Transverse colon (tissue), 4 donors: ENCODE results near the gene PITPNM2. TPM values are rescaled to one million over a fixed set of nuclear protein-coding genes. Genes with fewer than 3 reads are reported as not detected.

ENCODE experiments used
- DNase-seq: peaks from one replicate; pipeline ENCODE4 v3.0.0-alpha.2; 2019
- H3K27ac ChIP-seq, 4 donors: fragments of 200-600 bp; sonication (generic); 2 replicates each; pipeline ENCODE4 v1.5.1; 2016 to 2018; ENCODE audit warnings: inconsistent platforms in 4 of 4
- H3K27me3 ChIP-seq: fragments of 200-600 bp; sonication (generic); 2 replicates; pipeline ENCODE4 v1.5.1; 2017; ENCODE audit warnings: inconsistent platforms
- H3K36me3 ChIP-seq, 4 donors: fragments of 200-600 bp; sonication (generic); 2 replicates each; pipeline ENCODE4 v1.5.1; 2017 to 2019; ENCODE audit warnings: inconsistent platforms in 4 of 4
- H3K4me1 ChIP-seq, 4 donors: fragments of 200-600 bp; sonication (generic); 2 replicates each; pipeline ENCODE4 v1.5.1; 2017 to 2020; ENCODE audit warnings: inconsistent platforms in 4 of 4
- H3K4me3 ChIP-seq, 4 donors: fragments of 200-600 bp; sonication (generic); 1 replicate in 1 of 4; 2 replicates in 3 of 4; pipeline versions ENCODE4 v1.5.1 to v1.6.1; 2017 to 2019; ENCODE audit warnings: inconsistent platforms in 4 of 4
- H3K9me3 ChIP-seq, 2 donors: fragments of 200-600 bp; sonication (generic); 2 replicates each; pipeline ENCODE4 v1.5.1; 2017 to 2019; ENCODE audit warnings: inconsistent platforms in 2 of 2
- EP300 ChIP-seq: sonication (generic); formaldehyde crosslinking; IDR thresholded peaks from one replicate; pipeline ENCODE4 v1.6.1; 2017; ENCODE audit warnings: antibody characterized with exemption, low read depth
- POLR2A ChIP-seq: fragments of 450-650 bp; IDR thresholded peaks from one replicate; pipeline ENCODE4 v1.6.1; 2016; ENCODE audit warnings: antibody characterized with exemption, mild to moderate bottlenecking, moderate library complexity
- POLR2AphosphoS5 ChIP-seq, 3 donors: sonication (generic); formaldehyde crosslinking; IDR thresholded peaks; one replicate each; pipeline ENCODE4 v1.6.1; 2016; ENCODE audit warnings: antibody characterized with exemption in 3 of 3
- WGBS, 2 donors: methylation state at CpG; one replicate each; pipeline ENCODE4 v1.1.5; 2018; ENCODE audit warnings: low coverage in 1 of 2; 5-methylcytosine and 5-hydroxymethylcytosine counted together
- in situ Hi-C, 4 donors: fragments of 200-750 bp; cut with MboI; loops; one replicate each; pipeline versions ENCODE4 v1.15.0 to v1.15.1; 2017; ENCODE audit warnings: low sequenced_read_pairs in 3 of 4, low pct_ligation_motif_present in 1 of 4, low pct_unique_long_range_greater_than_20kb in 1 of 4
- intact Hi-C: fragments of 100-400 bp; cut with DNase I; formaldehyde crosslinking; loops from one replicate; pipeline ENCODE4 v1.15.1; 2023; ENCODE audit warnings: low total_unique reads
- total RNA-seq, 4 donors: library from RNA; depleted of rRNA; stranded (reverse); fragments of >200 nt; gene quantifications; one replicate each; pipeline ENCODE4 v1.1.0, GENCODE V29; 2016
- TF ChIP-seq, protein P1 (sequence below), 5 experiments: fragments of 200-600 bp in 3 of 5; fragments of 450-650 bp in 2 of 5; sonication (generic) in 3 of 5; IDR thresholded peaks; 1 replicate in 2 of 5; 2 replicates in 3 of 5; pipeline ENCODE4 v1.5.1; 2016 to 2017; ENCODE audit warnings: antibody characterized with exemption in 5 of 5, inconsistent platforms in 3 of 5, mild to moderate bottlenecking in 2 of 5, moderate library complexity in 1 of 5

Gene PITPNM2
- total RNA-seq, 4 donors from 2014 or later, result 10.5 to 19.8 (median 14.3) TPM

DNA sequence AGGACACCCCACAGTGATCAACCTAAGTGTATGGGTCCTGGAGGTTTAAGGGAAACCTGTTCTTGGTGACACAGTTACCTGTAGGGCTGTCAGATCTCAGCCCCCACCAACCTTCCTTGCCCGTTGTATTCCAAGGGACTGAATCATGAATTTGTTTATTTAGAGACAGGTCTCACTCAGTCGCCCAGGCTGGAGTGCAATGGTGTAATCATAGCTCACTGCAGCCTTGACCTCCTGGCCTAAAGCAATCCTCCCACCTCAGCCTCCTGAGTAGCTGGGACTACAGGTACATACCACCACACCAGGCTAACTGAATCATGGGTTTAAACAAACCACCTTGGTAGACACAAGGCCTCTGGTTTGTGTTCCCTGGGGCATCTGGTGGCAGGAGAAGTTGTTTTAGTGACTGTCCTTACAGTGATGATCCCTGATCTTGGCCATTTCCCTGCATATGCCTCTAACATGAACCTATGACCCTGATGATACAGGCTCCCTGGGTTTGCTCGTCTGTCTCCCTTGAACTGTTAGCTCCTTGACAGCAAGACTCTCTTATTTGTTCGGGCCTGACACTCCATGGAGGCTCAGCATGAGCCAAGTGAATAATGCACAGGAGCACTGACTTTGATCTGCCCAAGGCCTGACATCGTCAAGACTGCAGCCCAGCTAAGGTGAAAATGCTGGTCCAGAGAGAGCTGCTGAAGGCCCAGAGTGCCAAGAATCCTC, 47.9 kb downstream of the PITPNM2 start:
- no peak for TF ChIP-seq POLR2AphosphoS5 (IDR thresholded peaks at IDR 0.05)
- no peak for TF ChIP-seq EP300
- in situ Hi-C loops, result no loop called here
- Histone ChIP-seq H3K27ac (no peak overlapping the region), H3K9me3 (no peaks in the 10 kb centered on the region), H3K36me3 (no peaks in the 10 kb centered on the region), H3K4me3 (no peak overlapping the region), H3K27me3 (no peaks in the 10 kb centered on the region), H3K4me1 (peaks cover 0 to 25% (median 11%) of the 10 kb centered on the region in 4 donors)
- no peak for DNase-seq
- intact Hi-C loops, result no loop called here
- WGBS, 2 donors, result 84% methylated on average over 5 of the region's 5 CpGs; no CpG with 5 or more reads in 1 of the 2 donors

DNA sequence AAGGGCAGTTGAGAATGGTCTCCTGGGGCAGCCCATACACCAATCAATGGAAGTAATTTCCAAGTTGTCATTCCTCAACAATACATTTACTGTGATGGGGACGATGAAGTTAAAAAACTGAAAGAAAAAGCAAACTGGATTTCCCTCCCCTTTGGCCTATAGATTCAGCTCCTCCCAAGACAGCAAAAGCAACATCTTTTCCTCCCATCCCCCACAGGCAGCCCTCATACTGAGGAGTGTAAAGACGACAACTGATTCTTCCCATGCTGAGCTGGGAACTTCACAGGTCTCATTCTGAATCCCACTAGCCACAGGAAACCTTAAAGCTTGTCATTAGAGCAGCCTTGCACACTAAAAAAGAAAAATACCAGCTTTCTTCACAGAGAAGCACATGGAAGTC, 48.5 kb downstream of the PITPNM2 start:
- WGBS, 2 donors, result 64 to 77% methylated on average over 2 of the region's 2 CpGs
- TF ChIP-seq POLR2A, result no peak
- TF ChIP-seq, protein P1, sequence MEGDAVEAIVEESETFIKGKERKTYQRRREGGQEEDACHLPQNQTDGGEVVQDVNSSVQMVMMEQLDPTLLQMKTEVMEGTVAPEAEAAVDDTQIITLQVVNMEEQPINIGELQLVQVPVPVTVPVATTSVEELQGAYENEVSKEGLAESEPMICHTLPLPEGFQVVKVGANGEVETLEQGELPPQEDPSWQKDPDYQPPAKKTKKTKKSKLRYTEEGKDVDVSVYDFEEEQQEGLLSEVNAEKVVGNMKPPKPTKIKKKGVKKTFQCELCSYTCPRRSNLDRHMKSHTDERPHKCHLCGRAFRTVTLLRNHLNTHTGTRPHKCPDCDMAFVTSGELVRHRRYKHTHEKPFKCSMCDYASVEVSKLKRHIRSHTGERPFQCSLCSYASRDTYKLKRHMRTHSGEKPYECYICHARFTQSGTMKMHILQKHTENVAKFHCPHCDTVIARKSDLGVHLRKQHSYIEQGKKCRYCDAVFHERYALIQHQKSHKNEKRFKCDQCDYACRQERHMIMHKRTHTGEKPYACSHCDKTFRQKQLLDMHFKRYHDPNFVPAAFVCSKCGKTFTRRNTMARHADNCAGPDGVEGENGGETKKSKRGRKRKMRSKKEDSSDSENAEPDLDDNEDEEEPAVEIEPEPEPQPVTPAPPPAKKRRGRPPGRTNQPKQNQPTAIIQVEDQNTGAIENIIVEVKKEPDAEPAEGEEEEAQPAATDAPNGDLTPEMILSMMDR (IDR thresholded peaks at IDR 0.05), result no peak
- H3K27ac ChIP-seq, result no peak overlapping the region
- H3K36me3 ChIP-seq, result no peaks in the 10 kb centered on the region
- in situ Hi-C loops, result no loop called here
- no peaks in the 10 kb centered on the region for H3K27me3 ChIP-seq
- no peak for DNase-seq
- H3K4me3 ChIP-seq, result no peak overlapping the region
- intact Hi-C loops, result no loop called here
- H3K4me1 ChIP-seq, result peaks cover 0 to 25% (median 11%) of the 10 kb centered on the region in 4 donors
- no peaks in the 10 kb centered on the region for H3K9me3 ChIP-seq

DNA sequence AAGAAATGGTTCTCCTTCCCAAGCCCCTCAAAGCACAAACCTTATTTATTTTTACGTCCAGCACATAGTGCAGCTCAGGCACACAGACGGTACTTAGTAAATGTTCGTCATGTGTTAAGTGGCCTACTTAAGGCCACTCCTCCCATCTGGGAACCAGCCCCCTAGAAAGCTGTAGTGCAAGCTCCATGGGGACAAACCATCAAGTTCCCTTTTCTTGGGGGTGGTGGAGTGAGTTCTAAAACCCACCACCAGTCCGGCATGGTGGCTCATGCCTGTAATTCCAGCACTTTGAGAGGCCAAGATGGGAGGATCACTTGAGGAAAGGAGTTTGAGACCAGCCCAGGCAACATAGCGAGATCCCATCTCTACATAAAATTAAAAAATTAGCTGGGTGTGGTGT, 49.4 kb downstream of the PITPNM2 start:
- Histone ChIP-seq H3K27ac (no peak overlapping the region), H3K4me1 (peaks cover 0 to 25% (median 5%) of the 10 kb centered on the region in 4 donors), H3K27me3 (no peaks in the 10 kb centered on the region), H3K9me3 (no peaks in the 10 kb centered on the region), H3K4me3 (no peak overlapping the region), H3K36me3 (no peaks in the 10 kb centered on the region)
- no peak for DNase-seq
- 85 to 100% methylated on average over 5 of the region's 5 CpGs for WGBS, 2 donors
- in situ Hi-C loops, result no loop called here
- intact Hi-C loops, result no loop called here
- no peak for TF ChIP-seq EP300
- no peak for TF ChIP-seq POLR2A
- no peak for TF ChIP-seq POLR2AphosphoS5 (IDR thresholded peaks at IDR 0.05)
- TF ChIP-seq, protein P1 (IDR thresholded peaks at IDR 0.05), result no peak

Other genes starting within 250 kb of the PITPNM2 start
- 10 to 100 TPM in 1 of 4 donors, 1 to 10 TPM in 2, under 1 TPM in 1; 0.40 to 15.3 (median 9.2) TPM for gene ABCB9, start 184.6 kb downstream of the PITPNM2 start, total RNA-seq
- gene OGFOD2, start 175.8 kb downstream of the PITPNM2 start, total RNA-seq, result 10 to 100 TPM; 12.0 to 36.0 (median 18.4) TPM
- 100 to 1,000 TPM in 3 of 4 donors, 10 to 100 TPM in 1; 77.4 to 225 (median 184) TPM for gene ARL6IP4, start 170.4 kb downstream of the PITPNM2 start, total RNA-seq
- 10 to 100 TPM; 15.6 to 90.9 (median 40.7) TPM for gene MPHOSPH9, start 82.1 kb upstream of the PITPNM2 start, total RNA-seq
- 10 to 100 TPM in 2 of 4 donors, 1 to 10 TPM in 2; 3.6 to 19.2 (median 9.7) TPM for gene MTRFR, start 82.3 kb upstream of the PITPNM2 start, total RNA-seq
- 10 to 100 TPM; 14.2 to 60.5 (median 45.6) TPM for gene CDK2AP1, start 120.8 kb upstream of the PITPNM2 start, total RNA-seq
- 10 to 100 TPM; 14.6 to 26.9 (median 23.8) TPM for gene SBNO1, start 213.8 kb upstream of the PITPNM2 start, total RNA-seq
- gene KMT5A, start 233.0 kb upstream of the PITPNM2 start, total RNA-seq, result 10 to 100 TPM; 32.9 to 43.8 (median 34.4) TPM